Neural cell (in vitro differentiated cells): ENCODE data around the gene JDP2. TPM values are rescaled to one million over a fixed set of nuclear protein-coding genes. Genes with fewer than 3 reads are reported as not detected.

Experiments
- H2AFZ ChIP-seq: fragments of 200-600, 300-800 bp; sonication (generic), shearing (Covaris generic); 2 replicates; pipeline ENCODE4 v1.6.0; 2014; ENCODE audit warnings: low read depth, mild to moderate bottlenecking, antibody characterized with exemption, low read length, moderate library complexity
- H3F3A ChIP-seq: fragments of 200-600 bp; shearing (Covaris generic); 2 replicates; pipeline ENCODE4 v1.6.1; 2016; ENCODE audit warnings: mild to moderate bottlenecking, moderate library complexity, mixed read lengths, antibody characterized with exemption, low read length; ENCODE audit not compliant: insufficient read depth, poor library complexity, severe bottlenecking
- H3K27ac ChIP-seq: fragments of 200-600, 300-800 bp; sonication (generic), shearing (Covaris generic); 2 replicates; pipeline ENCODE4 v1.5.1; 2014; ENCODE audit warnings: mild to moderate bottlenecking, low read length, moderate library complexity
- H3K27me3 ChIP-seq: fragments of 300-800, 200-600 bp; sonication (generic), shearing (Covaris generic); 2 replicates; pipeline ENCODE4 v1.6.0; 2014; ENCODE audit warnings: mild to moderate bottlenecking, low read depth, low read length, moderate library complexity; ENCODE audit not compliant: insufficient read depth
- H3K36me3 ChIP-seq: fragments of 300-800, 200-600 bp; sonication (generic), shearing (Covaris generic); 2 replicates; pipeline ENCODE4 v1.5.1; 2014; ENCODE audit warnings: mild to moderate bottlenecking, antibody characterized with exemption, low read length, moderate library complexity; ENCODE audit not compliant: insufficient read depth
- H3K4me2 ChIP-seq: fragments of 300-800, 200-600 bp; sonication (generic), shearing (Covaris generic); 2 replicates; pipeline ENCODE4 v1.6.0; 2014; ENCODE audit warnings: mild to moderate bottlenecking, low read length
- H3K4me3 ChIP-seq: fragments of 300-800, 200-600 bp; sonication (generic), shearing (Covaris generic); 2 replicates; pipeline ENCODE4 v1.5.1; 2014; ENCODE audit warnings: mild to moderate bottlenecking, low read length, moderate library complexity
- H3K79me2 ChIP-seq: fragments of 200-600 bp; shearing (Covaris generic); replicated peaks from 2 replicates; pipeline ENCODE4 v1.6.0; 2014; ENCODE audit warnings: mild to moderate bottlenecking, low read length, moderate library complexity; ENCODE audit not compliant: insufficient read depth
- H3K9ac ChIP-seq: fragments of 300-800, 200-600 bp; sonication (generic), shearing (Covaris generic); 2 replicates; pipeline ENCODE4 v1.6.1; 2016; ENCODE audit warnings: mild to moderate bottlenecking, low read length, mixed read lengths
- H3K9me2 ChIP-seq: fragments of 200-600 bp; shearing (Covaris generic); 2 replicates; pipeline ENCODE4 v1.6.1; 2016; ENCODE audit warnings: mild to moderate bottlenecking, low read length, mixed read lengths; ENCODE audit not compliant: insufficient read depth
- H3K9me3 ChIP-seq: fragments of 200-600, 300-800 bp; sonication (generic), shearing (Covaris generic); 2 replicates; pipeline ENCODE4 v1.6.1; 2016; ENCODE audit warnings: mild to moderate bottlenecking, mixed run types, low read length, moderate library complexity, mixed read lengths
- H4K20me1 ChIP-seq: fragments of 200-600 bp; shearing (Covaris generic); 2 replicates; pipeline ENCODE4 v1.6.1; 2016; ENCODE audit warnings: mild to moderate bottlenecking, mixed run types; ENCODE audit not compliant: insufficient read depth
- CTCF ChIP-seq: fragments of 450-650 bp; IDR thresholded peaks from 2 replicates; pipeline ENCODE4 v1.5.1; 2014; ENCODE audit warnings: antibody characterized with exemption, mild to moderate bottlenecking, moderate library complexity; ENCODE audit not compliant: poor library complexity, severe bottlenecking
- EP300 ChIP-seq: fragments of 450-650 bp; conservative IDR thresholded peaks from 2 replicates; pipeline ENCODE4 v1.6.1; 2014; ENCODE audit warnings: antibody characterized with exemption, mild to moderate bottlenecking, moderate library complexity; ENCODE audit not compliant: poor library complexity, severe bottlenecking
- EZH2 ChIP-seq: fragments of 200-600, 300-800 bp; shearing (Covaris generic), sonication (generic); IDR thresholded peaks from 2 replicates; pipeline ENCODE4 v1.6.1; 2014; ENCODE audit warnings: antibody characterized with exemption, low read length, borderline replicate concordance, mild to moderate bottlenecking; ENCODE audit not compliant: insufficient read depth, poor library complexity, severe bottlenecking
- MXI1 ChIP-seq: fragments of 450-650 bp; conservative IDR thresholded peaks from 2 replicates; pipeline ENCODE4 v1.6.1; 2014; ENCODE audit warnings: antibody characterized with exemption, mild to moderate bottlenecking; ENCODE audit not compliant: poor library complexity, severe bottlenecking
- POLR2AphosphoS5 ChIP-seq: IDR thresholded peaks from 2 replicates; pipeline ENCODE4 v1.6.1; 2012
- RAD21 ChIP-seq: fragments of 450-650 bp; conservative IDR thresholded peaks from 2 replicates; pipeline ENCODE4 v1.6.1; 2014; ENCODE audit warnings: antibody characterized with exemption, mild to moderate bottlenecking, moderate library complexity
- REST ChIP-seq: IDR thresholded peaks from 2 replicates; pipeline ENCODE4 v1.6.1; 2012; ENCODE audit warnings: borderline replicate concordance
- SMC3 ChIP-seq: fragments of 450-650 bp; conservative IDR thresholded peaks from 2 replicates; pipeline ENCODE4 v1.6.1; 2014; ENCODE audit warnings: antibody characterized with exemption, mild to moderate bottlenecking, moderate library complexity; ENCODE audit not compliant: poor library complexity
- TAF1 ChIP-seq: IDR thresholded peaks from 2 replicates; pipeline ENCODE4 v1.6.1; 2012; ENCODE audit warnings: low read depth
- polyA plus RNA-seq: library from polyadenylated mRNA; depleted of rRNA; stranded (reverse); fragments of >200 nt; gene quantifications from 2 replicates; pipeline ENCODE4 v1.2.3, GENCODE V29; 2014

Gene JDP2
- polyA plus RNA-seq, 1 donor from 2014 or later: 20.3 TPM

GRCh38 chr14:75449696-75450095 lies 21.9 kb downstream of the JDP2 start:
- peak overlapping the region; percentile 34 for H2AFZ ChIP-seq
- no peaks in the 10 kb centered on the region for H3F3A ChIP-seq
- no peaks in the 10 kb centered on the region for H3K79me2 ChIP-seq
- no peaks in the 10 kb centered on the region for H4K20me1 ChIP-seq
- H3K27me3 ChIP-seq: no peaks in the 10 kb centered on the region
- H3K36me3 ChIP-seq: no peaks in the 10 kb centered on the region
- peak overlapping the region; percentile 10 for H3K27ac ChIP-seq
- peak overlapping the region; percentile 20 for H3K9ac ChIP-seq
- H3K9me3 ChIP-seq: no peaks in the 10 kb centered on the region
- no peaks in the 10 kb centered on the region for H3K9me2 ChIP-seq
- H3K4me2 ChIP-seq: no peak overlapping the region
- H3K4me3 ChIP-seq: no peak overlapping the region
- TF ChIP-seq REST: no peak
- TF ChIP-seq EP300: no peak
- TF ChIP-seq MXI1: no peak
- no peak for TF ChIP-seq CTCF
- TF ChIP-seq EZH2: no peak
- TF ChIP-seq RAD21: no peak
- TF ChIP-seq POLR2AphosphoS5: no peak
- TF ChIP-seq SMC3: no peak
- TF ChIP-seq TAF1: no peak

GRCh38 chr14:75450381-75451276 lies 22.8 kb downstream of the JDP2 start:
- Histone ChIP-seq H3K27ac (no peak overlapping the region), H2AFZ (no peak overlapping the region), H4K20me1 (no peaks in the 10 kb centered on the region), H3K9me3 (no peaks in the 10 kb centered on the region), H3K9ac (no peak overlapping the region), H3K9me2 (no peaks in the 10 kb centered on the region), H3K27me3 (no peaks in the 10 kb centered on the region), H3K4me2 (no peak overlapping the region), H3F3A (no peaks in the 10 kb centered on the region), H3K79me2 (no peaks in the 10 kb centered on the region), H3K4me3 (no peak overlapping the region), H3K36me3 (no peaks in the 10 kb centered on the region)
- no peak for TF ChIP-seq POLR2AphosphoS5
- no peak for TF ChIP-seq EP300
- no peak for TF ChIP-seq TAF1
- TF ChIP-seq MXI1: no peak
- TF ChIP-seq CTCF: no peak
- no peak for TF ChIP-seq EZH2
- TF ChIP-seq REST: no peak
- TF ChIP-seq RAD21: no peak
- no peak for TF ChIP-seq SMC3
